CD14-positive monocyte (primary cell): ENCODE results near the gene MRPL49. TPM values are rescaled to one million over a fixed set of nuclear protein-coding genes. Genes with fewer than 3 reads are reported as not detected.

Experiments
- DNase-seq, 3 donors: peaks; one replicate each; pipeline ENCODE4 v3.0.0-alpha.2; 2011 to 2022
- H2AFZ ChIP-seq: 2 replicates; pipeline ENCODE4 v1.6.0; 2012; ENCODE audit warnings: mild to moderate bottlenecking, low read depth, low read length, inconsistent platforms; ENCODE audit not compliant: insufficient read depth, poor library complexity, severe bottlenecking
- H3K27ac ChIP-seq, 2 donors: 1 replicate in 1 of 2; 2 replicates in 1 of 2; pipeline ENCODE4 v1.5.1; 2012 to 2013; ENCODE audit warnings: low read length in 2 of 2, control low read depth in 1 of 2, inconsistent platforms in 1 of 2, low read depth in 1 of 2, mild to moderate bottlenecking in 1 of 2
- H3K27me3 ChIP-seq, 2 donors: one replicate each; pipeline versions ENCODE4 v1.6.0 to v1.6.1; 2011 to 2013; ENCODE audit warnings: low read length in 2 of 2; ENCODE audit not compliant: control insufficient read depth in 2 of 2, insufficient read depth in 2 of 2
- H3K36me3 ChIP-seq, 2 donors: replicated peaks in 1 of 2; 1 replicate in 1 of 2; 2 replicates in 1 of 2; pipeline versions ENCODE4 v1.5.1 to v1.6.1; 2012 to 2013; ENCODE audit warnings: low read length in 2 of 2, control low read depth in 1 of 2, inconsistent platforms in 1 of 2, mild to moderate bottlenecking in 1 of 2; ENCODE audit not compliant: insufficient read depth in 2 of 2, control insufficient read depth in 1 of 2
- H3K4me1 ChIP-seq, 2 donors: 1 replicate in 1 of 2; 2 replicates in 1 of 2; pipeline versions ENCODE4 v1.5.1 to v1.6.1; 2012 to 2013; ENCODE audit warnings: low read length in 2 of 2, control low read depth in 1 of 2, inconsistent platforms in 1 of 2, mild to moderate bottlenecking in 1 of 2, moderate library complexity in 1 of 2; ENCODE audit not compliant: insufficient read depth in 2 of 2, control insufficient read depth in 1 of 2
- H3K4me2 ChIP-seq: replicated peaks from 2 replicates; pipeline ENCODE3; 2012; ENCODE audit warnings: low read length, moderate library complexity, mild to moderate bottlenecking; ENCODE audit not compliant: poor library complexity, severe bottlenecking; ENCODE audit errors: extremely low read depth
- H3K4me3 ChIP-seq, 3 experiments: fragments of 200-600 bp in 1 of 3; sonication (generic) in 1 of 3; replicated peaks in 1 of 3; 1 replicate in 2 of 3; 2 replicates in 1 of 3; pipeline ENCODE4 v1.5.1; 2011 to 2013; ENCODE audit warnings: low read length in 3 of 3, mild to moderate bottlenecking in 3 of 3, control low read depth in 2 of 3, low read depth in 2 of 3, inconsistent platforms in 1 of 3, moderate library complexity in 1 of 3
- H3K79me2 ChIP-seq: 2 replicates; pipeline ENCODE4 v1.6.0; 2012; ENCODE audit warnings: mild to moderate bottlenecking, control low read depth, inconsistent platforms, low read length, moderate library complexity; ENCODE audit not compliant: insufficient read depth
- H3K9ac ChIP-seq: 2 replicates; pipeline ENCODE4 v1.6.0; 2017; ENCODE audit warnings: low read length, mild to moderate bottlenecking; ENCODE audit not compliant: insufficient read depth, poor library complexity, severe bottlenecking
- H3K9me3 ChIP-seq, 2 donors: replicated peaks in 1 of 2; 1 replicate in 1 of 2; 2 replicates in 1 of 2; pipeline versions ENCODE4 v1.5.1 to v1.6.1; 2012 to 2013; ENCODE audit warnings: low read length in 2 of 2, control low read depth in 1 of 2; ENCODE audit not compliant: control insufficient read depth in 1 of 2, insufficient read depth in 1 of 2
- H4K20me1 ChIP-seq: 2 replicates; pipeline ENCODE4 v1.6.0; 2012; ENCODE audit warnings: mild to moderate bottlenecking, low read length, control low read depth, moderate library complexity; ENCODE audit not compliant: insufficient read depth
- H3K27ac Mint-ChIP-seq, 7 donors: one replicate each; pipeline ENCODE4 v1.8.0; 2020; ENCODE audit warnings: mild to moderate bottlenecking in 7 of 7, mixed read lengths in 7 of 7, moderate library complexity in 6 of 7, inconsistent platforms in 2 of 7
- H3K27me3 Mint-ChIP-seq, 3 donors: one replicate each; pipeline ENCODE4 v1.8.0; 2021 to 2022; ENCODE audit warnings: low read depth in 3 of 3, mild to moderate bottlenecking in 3 of 3, mixed read lengths in 3 of 3, moderate library complexity in 3 of 3, inconsistent platforms in 1 of 3
- H3K36me3 Mint-ChIP-seq, 2 donors: one replicate each; pipeline ENCODE4 v1.8.0; 2020; ENCODE audit warnings: mixed read lengths in 2 of 2, inconsistent platforms in 1 of 2, mild to moderate bottlenecking in 1 of 2
- H3K4me1 Mint-ChIP-seq: one replicate; pipeline ENCODE4 v1.8.0; 2020; ENCODE audit warnings: mild to moderate bottlenecking, mixed read lengths
- H3K4me3 Mint-ChIP-seq, 2 donors: one replicate each; pipeline ENCODE4 v1.8.0; 2020; ENCODE audit warnings: mild to moderate bottlenecking in 2 of 2, mixed read lengths in 2 of 2, moderate library complexity in 1 of 2
- H3K9me3 Mint-ChIP-seq, 7 donors: one replicate each; pipeline ENCODE4 v1.8.0; 2020 to 2022; ENCODE audit warnings: mixed read lengths in 7 of 7, mild to moderate bottlenecking in 6 of 7, moderate library complexity in 6 of 7, inconsistent platforms in 2 of 7
- CTCF ChIP-seq: fragments of 200-600 bp; IDR thresholded peaks from one replicate; pipeline ENCODE4 v1.8.0; 2022; ENCODE audit warnings: antibody characterized with exemption, mild to moderate bottlenecking
- WGBS: methylation state at CpG from one replicate; pipeline ENCODE4 v1.1.5; 2013; ENCODE audit warnings: missing lambda C conversion rate; ENCODE audit not compliant: insufficient coverage; 5-methylcytosine and 5-hydroxymethylcytosine counted together
- intact Hi-C, 2 donors: fragments of 100-400 bp; cut with micrococcal nuclease; formaldehyde crosslinking; loops; one replicate each; pipeline versions ENCODE4 v1.15.0 to v1.15.1; 2023
- polyA plus RNA-seq, 3 donors: library from polyadenylated mRNA; depleted of rRNA in 1 of 3; unstranded in 2 of 3; stranded (reverse) in 1 of 3; fragments of 300-500 nt in 2 of 3; fragments of >200 nt in 1 of 3; fragmentation: Illumina TruSeq in 2 of 3; gene quantifications; 1 replicate in 2 of 3; 2 replicates in 1 of 3; pipeline ENCODE4 v1.2.3, GENCODE V29; 2012 to 2021

MRPL49 gene
- polyA plus RNA-seq, 3 donors, result 19.8 to 33.9 (median 32.7) TPM

- Mint-ChIP-seq H3K27me3 (peaks cover 0 to 4% (median 2%) of the 10 kb centered on the region in 3 donors), H3K36me3 (peaks cover 16 to 33% of the 10 kb centered on the region in 2 donors), H3K27ac (peak overlapping the region; percentile 99 to 100 (median 99)), H3K4me3 (peak overlapping the region; percentile 92 to 99), H3K9me3 (no peaks in the 10 kb centered on the region), H3K4me1 (peaks cover 29% of the 10 kb centered on the region)
- Histone ChIP-seq H3K27me3 (no peaks in the 10 kb centered on the region), H3K9ac (peak overlapping the region; percentile 99), H3K9me3 (no peaks in the 10 kb centered on the region), H3K4me1 (peaks cover 30 to 31% of the 10 kb centered on the region in 2 donors), H3K36me3 (peaks cover 17 to 21% of the 10 kb centered on the region in 2 donors), H4K20me1 (peaks cover 22% of the 10 kb centered on the region), H2AFZ (peak overlapping the region; percentile 84), H3K4me3 (peak overlapping the region; percentile 51 to 98 (median 92)), H3K27ac (peak overlapping the region; percentile 99 to 100), H3K79me2 (peaks cover 38% of the 10 kb centered on the region), H3K4me2 (peak overlapping the region; percentile 95)
- intact Hi-C loops, result loop anchor here in 1 of 2 donors (2.0 kb wide), 2 partner anchors 15 to 19 kb away; partner anchors contain the start of gene ZNHIT2
- DNase-seq, result no peak
- WGBS, result 76% methylated on average over 8 of the region's 11 CpGs
- no peak for TF ChIP-seq CTCF
These were observed 13.6 kb downstream of the MRPL49 start for GRCh38 chr11:65135633-65136145.

GRCh38 chr11:65136515-65137096, 14.5 kb downstream of the MRPL49 start:
- intact Hi-C loops, result no loop called here
- Mint-ChIP-seq H3K4me3 (no peak overlapping the region), H3K27ac (peak overlapping the region in 3 of 7 donors; percentile 1 to 78 (median 29)), H3K9me3 (no peaks in the 10 kb centered on the region), H3K4me1 (peaks cover 29% of the 10 kb centered on the region), H3K27me3 (peaks cover 0 to 4% (median 2%) of the 10 kb centered on the region in 3 donors), H3K36me3 (peaks cover 8 to 23% of the 10 kb centered on the region in 2 donors)
- no peak overlapping the region for H2AFZ ChIP-seq
- no peak for DNase-seq
- H3K36me3 ChIP-seq, result peaks cover 7 to 12% of the 10 kb centered on the region in 2 donors
- no peak overlapping the region for H3K4me2 ChIP-seq
- 90% methylated on average over 14 of the region's 15 CpGs for WGBS
- H4K20me1 ChIP-seq, result peaks cover 16% of the 10 kb centered on the region
- H3K79me2 ChIP-seq, result peaks cover 30% of the 10 kb centered on the region
- H3K9me3 ChIP-seq, result no peaks in the 10 kb centered on the region
- H3K9ac ChIP-seq, result no peak overlapping the region
- H3K27me3 ChIP-seq, result no peaks in the 10 kb centered on the region
- H3K4me3 ChIP-seq, result no peak overlapping the region
- no peak overlapping the region for H3K27ac ChIP-seq
- H3K4me1 ChIP-seq, result peaks cover 30 to 31% of the 10 kb centered on the region in 2 donors
- TF ChIP-seq CTCF, result no peak
